Stomach (tissue), 9 donors: ENCODE results near the gene KCNQ1. TPM values are rescaled to one million over a fixed set of nuclear protein-coding genes. Genes with fewer than 3 reads are reported as not detected.

Experiments
- DNase-seq, 2 donors: peaks; one replicate each; pipeline versions ENCODE4 v3.0.0 to v3.0.0-alpha.2; 2013 to 2019
- H3K27ac ChIP-seq, 5 donors: fragments of 200-600 bp in 4 of 5; sonication (generic) in 4 of 5; one replicate each; pipeline ENCODE4 v1.5.1; 2013 to 2019; ENCODE audit warnings: mild to moderate bottlenecking in 1 of 5, moderate library complexity in 1 of 5
- H3K27me3 ChIP-seq, 3 donors: fragments of 200-600 bp; sonication (generic); one replicate each; pipeline ENCODE4 v1.5.1; 2017 to 2019; ENCODE audit warnings: mixed run types in 1 of 3
- H3K36me3 ChIP-seq, 4 donors: fragments of 200-600 bp; sonication (generic); 1 replicate in 3 of 4; 2 replicates in 1 of 4; pipeline ENCODE4 v1.5.1; 2016 to 2019
- H3K4me1 ChIP-seq, 4 donors: fragments of 200-600 bp; sonication (generic); one replicate each; pipeline ENCODE4 v1.5.1; 2016 to 2019
- H3K4me3 ChIP-seq, 4 donors: fragments of 200-600 bp; sonication (generic) in 3 of 4; one replicate each; pipeline ENCODE4 v1.5.1; 2016 to 2019; ENCODE audit warnings: mild to moderate bottlenecking in 1 of 4
- H3K9me3 ChIP-seq, 4 donors: fragments of 200-600 bp; sonication (generic); one replicate each; pipeline ENCODE4 v1.5.1; 2016 to 2019
- CTCF ChIP-seq, 7 experiments: fragments of 450-650 bp in 4 of 7; fragments of 200-600 bp in 3 of 7; sonication (generic) in 3 of 7; IDR thresholded peaks; one replicate each; pipeline ENCODE4 v1.5.1; 2016 to 2019; ENCODE audit warnings: antibody characterized with exemption in 7 of 7, control low read depth in 2 of 7, mild to moderate bottlenecking in 1 of 7
- EP300 ChIP-seq: sonication (generic); formaldehyde crosslinking; IDR thresholded peaks from one replicate; pipeline ENCODE4 v1.6.1; 2017; ENCODE audit warnings: antibody characterized with exemption
- POLR2A ChIP-seq, 4 donors: fragments of 450-650 bp; IDR thresholded peaks; one replicate each; pipeline ENCODE4 v1.6.1; 2016; ENCODE audit warnings: antibody characterized with exemption in 4 of 4, control low read depth in 2 of 4, mild to moderate bottlenecking in 1 of 4, moderate library complexity in 1 of 4
- POLR2AphosphoS5 ChIP-seq, 3 donors: sonication (generic); formaldehyde crosslinking; IDR thresholded peaks; one replicate each; pipeline ENCODE4 v1.6.1; 2016; ENCODE audit warnings: antibody characterized with exemption in 3 of 3
- WGBS, 5 donors: extraction: QIAGEN DNeasy Blood & Tissue Kit in 3 of 5; methylation state at CpG; one replicate each; pipeline versions ENCODE4 v1.1.5 to v1.1.7; 2013 to 2018; 5-methylcytosine and 5-hydroxymethylcytosine counted together
- intact Hi-C: fragments of 100-400 bp; cut with DNase I; formaldehyde crosslinking; loops from one replicate; pipeline ENCODE4 v1.15.1; 2023; ENCODE audit warnings: low total_unique reads
- polyA plus RNA-seq, 3 donors: library from polyadenylated mRNA; stranded (reverse); fragments of 200-250 nt; gene quantifications; one replicate each; pipeline ENCODE4 v1.2.3, GENCODE V29; 2013
- total RNA-seq, 5 donors: library from RNA; depleted of rRNA; stranded (reverse); fragments of >200 nt; gene quantifications; one replicate each; pipeline versions ENCODE4 v1.1.0 to v1.2.3, GENCODE V29; 2014 to 2016
- donor health status: healthy with polysubstance abuse.
- donor health status: Bipolar disorder and iron deficiency.
- donor health status: healthy.

Gene KCNQ1
- total and polyA plus RNA-seq, 8 donors, result 12.1 to 155 (median 49.0) TPM

- intact Hi-C loops, result loop anchor here (10.0 kb wide), 1 partner anchor 170 kb away; no protein-coding TSS in a partner anchor
- TF ChIP-seq POLR2AphosphoS5 (IDR thresholded peaks at IDR 0.05) (no peak), CTCF (IDR thresholded peaks at IDR 0.05) (no peak), POLR2A (IDR thresholded peaks at IDR 0.05) (no peak), EP300 (no peak)
- Histone ChIP-seq H3K27me3 (peaks cover 4 to 21% (median 13%) of the 10 kb centered on the region in 3 donors), H3K4me1 (no peaks in the 10 kb centered on the region), H3K4me3 (no peak overlapping the region), H3K9me3 (peaks cover 0 to 12% (median 2%) of the 10 kb centered on the region in 4 donors), H3K36me3 (peaks cover 0 to 12% (median 0%) of the 10 kb centered on the region in 4 donors), H3K27ac (no peak overlapping the region)
- 89 to 98% (median 95%) methylated on average over 10 of the region's 10 CpGs for WGBS, 5 donors
- no peak for DNase-seq
Measured at GRCh38 chr11:2874963-2875362, 430.2 kb downstream of the KCNQ1 start.

GRCh38 chr11:2877474-2877873, 432.7 kb downstream of the KCNQ1 start:
- Histone ChIP-seq H3K4me1 (peaks cover 0 to 9% (median 6%) of the 10 kb centered on the region in 4 donors), H3K9me3 (peaks cover 0 to 12% (median 2%) of the 10 kb centered on the region in 4 donors), H3K36me3 (peaks cover 0 to 12% (median 0%) of the 10 kb centered on the region in 4 donors), H3K4me3 (no peak overlapping the region), H3K27ac (no peak overlapping the region), H3K27me3 (peaks cover 0 to under 1% (median 0%) of the 10 kb centered on the region in 3 donors)
- 81 to 86% (median 85%) methylated on average over 6 of the region's 6 CpGs for WGBS, 5 donors
- intact Hi-C loops, result loop anchor here (10.0 kb wide), 1 partner anchor 173 kb away; no protein-coding TSS in a partner anchor
- TF ChIP-seq CTCF (IDR thresholded peaks at IDR 0.05) (no peak), POLR2AphosphoS5 (IDR thresholded peaks at IDR 0.05) (no peak), EP300 (no peak), POLR2A (IDR thresholded peaks at IDR 0.05) (no peak)
- no peak for DNase-seq

GRCh38 chr11:2878782-2879181, 434.0 kb downstream of the KCNQ1 start:
- peaks cover 0 to 12% (median 0%) of the 10 kb centered on the region in 4 donors for H3K36me3 ChIP-seq
- WGBS, 5 donors, result 94 to 100% (median 97%) methylated on average over 8 of the region's 8 CpGs
- peaks cover 0 to 12% (median 2%) of the 10 kb centered on the region in 4 donors for H3K9me3 ChIP-seq
- H3K27ac ChIP-seq, result no peak overlapping the region
- DNase-seq, result no peak
- intact Hi-C loops, result loop anchor here (10.0 kb wide), 1 partner anchor 174 kb away; no protein-coding TSS in a partner anchor
- H3K27me3 ChIP-seq, result peaks cover 0 to 11% (median 2%) of the 10 kb centered on the region in 3 donors
- peaks cover 0 to 22% (median 18%) of the 10 kb centered on the region in 4 donors for H3K4me1 ChIP-seq
- H3K4me3 ChIP-seq, result no peak overlapping the region
- no peak for TF ChIP-seq CTCF (IDR thresholded peaks at IDR 0.05)
- TF ChIP-seq EP300, result no peak
- TF ChIP-seq POLR2A (IDR thresholded peaks at IDR 0.05), result no peak
- TF ChIP-seq POLR2AphosphoS5 (IDR thresholded peaks at IDR 0.05), result no peak

- H3K4me3 ChIP-seq, result no peak overlapping the region
- no peak for DNase-seq
- peaks cover 0 to 4% (median 2%) of the 10 kb centered on the region in 4 donors for H3K9me3 ChIP-seq
- WGBS, 5 donors, result 81 to 86% (median 85%) methylated on average over 7 of the region's 7 CpGs
- no peak overlapping the region for H3K27ac ChIP-seq
- peaks cover 0 to 12% (median 0%) of the 10 kb centered on the region in 4 donors for H3K36me3 ChIP-seq
- peaks cover 0 to 19% (median 3%) of the 10 kb centered on the region in 3 donors for H3K27me3 ChIP-seq
- intact Hi-C loops, result loop anchor here (10.0 kb wide), 1 partner anchor 576 kb away; the partner anchor contains the start of genes C11orf21 and TSPAN32
- TF ChIP-seq CTCF (IDR thresholded peaks at IDR 0.05) (no peak), POLR2AphosphoS5 (IDR thresholded peaks at IDR 0.05) (no peak), EP300 (no peak), POLR2A (IDR thresholded peaks at IDR 0.05) (no peak)
- H3K4me1 ChIP-seq, result peaks cover 5 to 35% (median 27%) of the 10 kb centered on the region in 4 donors
Measured at GRCh38 chr11:2880646-2881045, 435.8 kb downstream of the KCNQ1 start.
